Esophagus squamous epithelium (tissue), 4 donors: ENCODE data around the gene RGL1.

Experiments used
- POLR2A ChIP-seq, 4 donors: fragments of 450-650 bp; IDR thresholded peaks; one replicate each; pipeline ENCODE4 v1.6.1; 2017; ENCODE audit warnings: antibody characterized with exemption in 4 of 4, mild to moderate bottlenecking in 4 of 4, moderate library complexity in 3 of 4
- TF ChIP-seq, protein P1 (sequence below), 6 experiments: fragments of 450-650 bp in 4 of 6; fragments of 200-600 bp in 2 of 6; sonication (generic) in 2 of 6; IDR thresholded peaks; one replicate each; pipeline ENCODE4 v1.5.1; 2016 to 2019; ENCODE audit warnings: antibody characterized with exemption in 6 of 6, mild to moderate bottlenecking in 4 of 6, moderate library complexity in 4 of 6

DNA sequence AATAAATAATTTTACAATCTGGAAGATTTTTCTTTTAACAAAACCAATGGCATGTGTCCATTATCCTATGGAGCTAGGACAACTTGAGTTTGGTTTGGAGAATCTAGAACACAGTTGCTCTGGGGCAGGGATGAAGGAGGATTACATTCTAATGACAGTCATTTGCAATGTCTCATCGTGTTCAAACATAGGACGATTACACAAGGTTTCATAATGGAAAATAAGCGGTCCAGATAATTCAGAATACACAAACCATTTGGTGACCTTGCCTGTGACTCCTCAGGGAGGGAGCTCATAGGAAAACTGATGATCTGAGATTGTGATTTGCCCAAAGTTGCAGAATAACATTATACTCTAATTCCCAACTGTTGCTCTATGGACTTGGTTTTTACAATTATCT lies 27.6 kb upstream of the RGL1 start:
- TF ChIP-seq, protein P1, sequence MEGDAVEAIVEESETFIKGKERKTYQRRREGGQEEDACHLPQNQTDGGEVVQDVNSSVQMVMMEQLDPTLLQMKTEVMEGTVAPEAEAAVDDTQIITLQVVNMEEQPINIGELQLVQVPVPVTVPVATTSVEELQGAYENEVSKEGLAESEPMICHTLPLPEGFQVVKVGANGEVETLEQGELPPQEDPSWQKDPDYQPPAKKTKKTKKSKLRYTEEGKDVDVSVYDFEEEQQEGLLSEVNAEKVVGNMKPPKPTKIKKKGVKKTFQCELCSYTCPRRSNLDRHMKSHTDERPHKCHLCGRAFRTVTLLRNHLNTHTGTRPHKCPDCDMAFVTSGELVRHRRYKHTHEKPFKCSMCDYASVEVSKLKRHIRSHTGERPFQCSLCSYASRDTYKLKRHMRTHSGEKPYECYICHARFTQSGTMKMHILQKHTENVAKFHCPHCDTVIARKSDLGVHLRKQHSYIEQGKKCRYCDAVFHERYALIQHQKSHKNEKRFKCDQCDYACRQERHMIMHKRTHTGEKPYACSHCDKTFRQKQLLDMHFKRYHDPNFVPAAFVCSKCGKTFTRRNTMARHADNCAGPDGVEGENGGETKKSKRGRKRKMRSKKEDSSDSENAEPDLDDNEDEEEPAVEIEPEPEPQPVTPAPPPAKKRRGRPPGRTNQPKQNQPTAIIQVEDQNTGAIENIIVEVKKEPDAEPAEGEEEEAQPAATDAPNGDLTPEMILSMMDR (IDR thresholded peaks at IDR 0.05) = no peak
- no peak for TF ChIP-seq POLR2A (IDR thresholded peaks at IDR 0.05)
